Measurements from ENCODE around the gene MRI1. TPM values are rescaled to one million over a fixed set of nuclear protein-coding genes. Genes with fewer than 3 reads are reported as not detected.

Gene MRI1
- total RNA-seq, 1 experiment from 2014 or later: 19.6 TPM

- intact Hi-C loops (cut with micrococcal nuclease): no loop called here
- no peaks in the 10 kb centered on the region for H3K9me2 ChIP-seq (ENCODE audit: insufficient read depth)
- H3K27me3 ChIP-seq (ENCODE audit: insufficient read depth, low read length): no peaks in the 10 kb centered on the region
- ChIA-PET POLR2A (interaction anchor here (0.7 to 1.8 kb wide), 8 partner anchors 13 to 874 kb away, joined by 3 to 6 read pairs (median 4); no protein-coding TSS in a partner anchor), RAD21 (ENCODE audit: low non-redundant PET in 1 of 2, low total read pairs in 2 of 2, uncharacterized antibody in 2 of 2, unreplicated experiment in 2 of 2) (interaction anchor here in 1 of 2 experiments (0.6 kb wide), 1 partner anchor 8 kb away, joined by 4 read pairs; no protein-coding TSS in a partner anchor), CTCF (interaction anchor here (0.7 to 2.7 kb wide), 6 partner anchors 9 to 293 kb away, joined by 3 to 15 read pairs (median 4); partner anchors contain the start of gene C19orf53)
- H3K4me1 ChIP-seq (ENCODE audit: control insufficient read depth in 1 of 2, insufficient read depth in 2 of 2, low read length in 2 of 2): peaks cover 37 to 56% of the 10 kb centered on the region in 2 experiments
- no peak for DNase-seq (ENCODE audit: low read depth, low spot score)
- H3K79me2 ChIP-seq (ENCODE audit: insufficient read depth, low read length): peaks cover 6% of the 10 kb centered on the region; the same call in 1 of the 2 replicates
- H3K4me3 ChIP-seq (replicated peaks in 1 of 2; ENCODE audit: low read depth in 1 of 2, low read length in 2 of 2): peak overlapping the region; percentile 72 to 76
- H2AFZ ChIP-seq (ENCODE audit: low read depth, low read length, poor library complexity, severe bottlenecking): peak overlapping the region; percentile 68
- no peaks in the 10 kb centered on the region for H4K20me1 ChIP-seq (ENCODE audit: insufficient read depth)
- peak overlapping the region; percentile 81 for H3K27ac ChIP-seq (ENCODE audit: low read depth, low read length)
- peak overlapping the region; percentile 76 for H3K9ac ChIP-seq (ENCODE audit: low read length)
- TSS peak; percentile 92 for BruUV-seq (replicated peaks)
- no peaks in the 10 kb centered on the region for H3K9me3 ChIP-seq (ENCODE audit: control insufficient read depth in 1 of 2, insufficient read depth in 1 of 2, low read depth in 1 of 2, low read length in 2 of 2)
- ATAC-seq: no peak
- H3K36me3 ChIP-seq (ENCODE audit: control insufficient read depth in 1 of 2, insufficient read depth in 2 of 2, low read length in 2 of 2): no peaks in the 10 kb centered on the region
- peak overlapping the region; percentile 96 for H3K4me2 ChIP-seq (ENCODE audit: low read length)
- TF ChIP-seq MAX (IDR thresholded peaks at IDR 0.05): no peak
- TF ChIP-seq CBX3 (IDR thresholded peaks at IDR 0.05; ENCODE audit: low read depth): no peak
- no peak for TF ChIP-seq SIN3A (IDR thresholded peaks at IDR 0.05; ENCODE audit: low read depth)
- no peak for TF ChIP-seq TCF7L2 (IDR thresholded peaks at IDR 0.05; ENCODE audit: borderline replicate concordance, extremely low read depth, insufficient read depth, insufficient read length)
- TF ChIP-seq ELF1 (IDR thresholded peaks at IDR 0.05; ENCODE audit: borderline replicate concordance, low read depth): no peak
- TF ChIP-seq RAD21 (IDR thresholded peaks at IDR 0.05; ENCODE audit: low read depth): no peak
- TF ChIP-seq SRF (IDR thresholded peaks at IDR 0.05; ENCODE audit: low read depth): no peak
- TF ChIP-seq JUND (IDR thresholded peaks at IDR 0.05): no peak
- no peak for TF ChIP-seq ZNF274 (IDR thresholded peaks at IDR 0.05; ENCODE audit: low read depth, low read length)
- no peak for TF ChIP-seq ATF3 (IDR thresholded peaks at IDR 0.05)
- TF ChIP-seq POLR2A (IDR thresholded peaks at IDR 0.05; ENCODE audit: borderline replicate concordance, extremely low read depth, insufficient read depth, insufficient read length): no peak
- TF ChIP-seq EZH2 (IDR thresholded peaks at IDR 0.05): no peak
- no peak for TF ChIP-seq POLR2AphosphoS5 (IDR thresholded peaks at IDR 0.05; ENCODE audit: low read depth, low read length)
- no peak for TF ChIP-seq YY1 (IDR thresholded peaks at IDR 0.05; ENCODE audit: extremely low read depth, insufficient replicate concordance, low read depth, low read length)
- no peak for TF ChIP-seq SP1 (IDR thresholded peaks at IDR 0.05; ENCODE audit: low read depth)
- TF ChIP-seq CEBPB (IDR thresholded peaks at IDR 0.05; ENCODE audit: low read depth): no peak
- no peak for TF ChIP-seq FOSL1 (IDR thresholded peaks at IDR 0.05; ENCODE audit: low read depth)
Observed at GRCh38 chr19:13794398-13794756, 30.1 kb downstream of the MRI1 start.
